AG20443 (cell line): ENCODE data around the gene PSIP1.
A peak's percentile ranks its signal among the peaks of the same experiment; 100 is the strongest.
"Not testable (repeated sequence)": the region's sequence is repeated elsewhere in the genome, so short reads cannot be mapped to it uniquely, and the experiment has no call there.

Experiments used
- DNase-seq: peaks from one replicate; pipeline ENCODE4 v3.0.0; 2012; ENCODE audit warnings: low spot score, mixed read lengths

Gene PSIP1

DNA sequence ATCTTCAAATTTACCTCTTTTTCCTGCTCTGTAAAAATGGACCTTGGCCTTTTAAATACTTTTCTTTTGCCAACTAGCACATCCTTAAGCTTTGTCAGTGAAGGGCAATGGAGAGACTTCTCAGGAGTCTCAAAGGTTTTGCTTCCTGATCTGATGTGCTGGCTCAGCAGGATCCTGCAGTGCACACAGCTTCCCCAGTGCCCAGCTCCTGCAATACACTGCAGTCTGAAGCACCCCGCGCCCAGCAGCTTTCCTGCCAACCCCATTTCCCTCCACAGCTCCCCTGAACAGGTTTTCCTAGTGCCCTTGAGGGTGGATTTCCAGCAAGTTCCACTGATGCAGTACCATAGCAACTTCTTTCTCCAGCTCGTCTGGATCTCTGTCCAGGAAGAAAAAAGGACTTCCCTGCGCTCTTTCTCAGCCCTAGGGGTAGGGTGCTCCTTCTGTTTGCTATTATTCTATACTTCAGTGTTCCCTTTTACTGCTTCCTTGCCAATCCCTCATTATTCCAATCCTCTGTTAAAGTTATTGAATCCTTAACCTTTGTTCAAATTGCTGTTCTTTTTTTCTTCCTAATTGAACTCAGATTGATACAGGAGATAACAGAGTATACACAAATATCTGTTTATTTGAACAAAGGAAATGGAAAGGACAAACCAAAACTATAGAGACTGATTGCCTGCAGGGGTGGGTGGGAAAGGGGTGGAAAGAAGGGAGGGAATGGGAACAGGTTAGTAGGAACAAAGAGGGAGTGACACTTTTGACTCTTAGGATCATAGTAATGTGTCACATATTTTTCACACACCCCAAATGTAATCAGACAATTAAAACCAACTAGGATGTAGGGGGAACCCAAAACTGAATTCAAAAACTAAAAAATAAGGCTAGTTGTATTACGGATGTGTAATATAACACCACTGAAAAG lies 79.6 kb downstream of the PSIP1 start:
- no peak for DNase-seq

GRCh38 chr9:15427702-15428101 lies 83.1 kb downstream of the PSIP1 start:
- not testable (repeated sequence) for DNase-seq

DNA sequence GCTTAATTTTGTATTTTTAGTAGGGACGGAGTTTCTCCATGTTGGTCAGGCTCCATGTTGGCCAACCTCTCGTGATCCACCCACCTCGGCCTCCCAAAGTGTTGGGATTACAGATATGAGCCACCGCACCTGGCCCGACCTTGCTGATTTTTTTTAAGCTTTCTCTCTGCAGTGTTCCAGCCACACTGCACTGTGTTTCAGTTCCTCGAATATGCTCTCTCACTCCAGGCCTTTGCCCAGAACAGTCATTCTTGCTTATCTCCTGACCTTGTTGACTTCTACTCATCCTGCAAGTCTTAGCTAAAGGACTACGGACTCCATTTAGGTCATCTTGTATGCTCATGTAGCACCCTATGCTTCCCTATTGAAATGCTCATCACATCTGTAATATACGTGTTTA lies 84.8 kb downstream of the PSIP1 start:
- no peak for DNase-seq

DNA sequence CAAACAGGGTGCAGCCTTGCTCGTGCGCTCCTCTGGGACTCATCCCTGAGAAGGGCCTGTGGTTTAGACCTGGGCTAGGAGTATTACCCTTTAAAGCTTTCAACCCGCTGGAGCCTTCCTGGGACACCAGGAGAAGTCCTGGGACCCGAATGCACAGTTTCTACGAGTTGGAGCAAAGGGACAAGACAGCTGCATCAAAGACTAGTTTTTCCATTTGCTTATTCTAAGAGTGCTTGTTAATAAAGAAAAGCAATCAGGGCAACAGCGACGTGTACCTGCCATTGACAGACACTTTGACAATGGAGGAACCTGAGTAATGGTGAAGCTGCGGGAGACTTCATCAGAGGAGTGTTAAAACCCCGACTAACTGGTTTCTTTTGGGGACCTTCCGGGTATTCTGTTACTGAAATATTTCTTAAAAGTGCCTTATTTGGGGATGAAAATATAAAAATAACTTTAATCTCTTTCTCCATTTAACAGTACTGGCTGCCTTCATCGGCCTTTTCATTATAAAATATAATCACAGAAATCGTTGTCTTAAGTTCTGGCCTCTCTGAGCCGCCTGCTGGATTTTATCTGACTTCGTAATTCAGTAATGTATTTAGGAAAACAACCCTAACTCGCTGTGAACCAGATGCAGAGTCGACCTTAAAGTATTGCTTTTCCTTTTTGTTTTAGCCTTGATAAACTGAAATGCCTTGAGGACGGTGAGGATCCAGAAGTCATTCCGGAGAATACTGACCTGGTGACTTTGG lies 87.4 kb downstream of the PSIP1 start:
- peak; percentile 48 for DNase-seq

GRCh38 chr9:15422372-15423230 lies 88.2 kb downstream of the PSIP1 start, which contains the start of gene SNAPC3:
Gene SNAPC3, plus strand, starts transcription at chr9:15422876. Its CDS starts 4 bp downstream, at chr9:15422880.
- DNase-seq, result peak; percentile 98

DNA sequence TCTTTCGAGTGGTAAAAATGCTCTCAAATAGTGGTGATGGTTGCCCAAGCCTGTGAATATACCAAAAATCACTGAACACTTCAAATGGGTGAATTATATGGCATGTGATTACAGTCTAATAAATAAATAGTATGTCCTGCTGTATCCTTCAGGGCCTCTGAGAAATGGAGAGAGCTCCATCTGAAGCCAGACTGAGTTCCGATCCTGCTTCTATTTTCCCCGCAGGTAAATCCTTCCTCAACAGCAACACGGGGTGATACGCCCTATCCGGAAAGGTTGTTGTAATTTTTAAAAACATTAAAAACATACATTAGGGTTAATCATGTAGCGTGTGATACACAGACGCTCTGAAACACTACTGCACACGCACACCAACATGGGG lies 88.8 kb downstream of the PSIP1 start:
- DNase-seq, result no peak

- DNase-seq, result no peak
These were observed 89.2 kb downstream of the PSIP1 start for GRCh38 chr9:15421532-15421931.

GRCh38 chr9:15420796-15421195 lies 90.0 kb downstream of the PSIP1 start:
- DNase-seq, result no peak

DNA sequence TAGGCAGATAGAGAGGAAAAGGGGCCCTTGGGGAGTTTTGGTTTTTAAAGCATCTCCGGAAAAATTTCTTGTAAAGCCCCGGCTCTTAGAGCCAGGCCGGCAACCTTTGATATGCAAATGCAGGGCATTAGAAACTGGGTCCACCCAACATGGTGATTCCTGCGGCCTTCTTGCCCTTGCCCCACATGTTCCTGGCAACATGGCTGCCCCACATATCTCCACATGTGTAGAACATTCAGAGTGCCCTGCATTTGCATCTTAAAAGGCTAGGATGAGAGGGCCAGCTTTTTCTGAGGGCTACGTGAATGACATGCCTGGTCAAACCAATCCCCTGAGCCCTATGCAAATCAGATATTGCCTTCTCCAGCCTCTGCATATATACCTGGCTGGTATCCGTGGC lies 93.1 kb downstream of the PSIP1 start:
- no peak for DNase-seq

DNA sequence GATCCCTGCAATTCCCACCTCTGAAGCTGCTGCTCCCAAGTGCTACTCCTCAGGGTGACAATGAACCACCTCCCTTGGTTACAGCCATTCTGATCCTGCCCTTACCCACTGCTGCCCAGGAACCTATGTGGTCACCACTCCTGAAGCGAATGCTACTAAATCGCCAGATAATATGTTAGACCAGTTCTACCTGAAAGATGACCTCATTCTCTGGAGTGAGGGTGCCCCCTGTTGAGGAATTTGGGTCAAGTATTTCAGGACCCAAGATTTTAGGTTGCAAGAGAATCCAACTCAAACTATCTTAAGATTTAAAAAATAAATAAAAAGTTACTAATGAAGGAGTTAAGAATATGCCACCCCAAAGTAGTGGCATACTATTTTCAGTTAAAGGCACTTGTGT lies 93.9 kb downstream of the PSIP1 start:
- DNase-seq, result peak; percentile 52
